GM10248 (cell line): ENCODE measurements around the gene NGEF.

Experiments
- CTCF ChIA-PET: fragments of 300-600 bp; sonication (Branson Sonifier 250); formaldehyde crosslinking; extraction: SDS; loops from one replicate; lab custom pipeline; 2021; ENCODE audit warnings: antibody characterized with exemption; lab: Yijun Ruan, JAX
- POLR2A ChIA-PET: fragments of 350-650 bp; sonication (Branson Sonifier 250); formaldehyde crosslinking; extraction: SDS; loops from one replicate; lab custom pipeline; 2020; ENCODE audit warnings: antibody characterized with exemption; lab: Yijun Ruan, JAX
- DNase-seq: peaks from one replicate; pipeline ENCODE4 v3.0.0; 2012; ENCODE audit errors: extremely low spot score
- TF ChIP-seq, protein P1 (sequence below): IDR thresholded peaks from 2 replicates; pipeline ENCODE4 v1.5.1; 2012; ENCODE audit warnings: mild to moderate bottlenecking, low read depth; ENCODE audit errors: extremely low read depth, missing control alignments, control extremely low read depth

The NGEF gene

DNA sequence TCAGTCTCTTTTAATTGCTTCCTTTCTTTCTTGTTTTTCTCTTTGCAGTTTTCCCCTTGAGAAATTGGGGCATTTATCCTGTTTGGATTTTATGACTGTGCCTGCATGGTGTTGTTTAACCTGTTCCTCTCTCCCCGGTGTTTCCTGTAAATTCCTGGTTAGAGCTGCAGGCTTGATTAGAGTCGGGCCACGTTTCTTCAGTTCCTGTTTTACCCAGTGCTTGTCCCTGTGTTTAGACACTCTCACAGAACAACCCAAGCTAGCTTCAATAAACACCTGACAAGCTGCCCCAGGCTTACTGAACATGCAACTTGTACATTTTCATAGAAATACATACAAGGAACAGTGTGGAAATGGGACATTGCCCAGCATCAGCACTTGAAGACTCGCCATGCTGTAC is 53.9 kb downstream of the NGEF start:
- TF ChIP-seq, protein P1, sequence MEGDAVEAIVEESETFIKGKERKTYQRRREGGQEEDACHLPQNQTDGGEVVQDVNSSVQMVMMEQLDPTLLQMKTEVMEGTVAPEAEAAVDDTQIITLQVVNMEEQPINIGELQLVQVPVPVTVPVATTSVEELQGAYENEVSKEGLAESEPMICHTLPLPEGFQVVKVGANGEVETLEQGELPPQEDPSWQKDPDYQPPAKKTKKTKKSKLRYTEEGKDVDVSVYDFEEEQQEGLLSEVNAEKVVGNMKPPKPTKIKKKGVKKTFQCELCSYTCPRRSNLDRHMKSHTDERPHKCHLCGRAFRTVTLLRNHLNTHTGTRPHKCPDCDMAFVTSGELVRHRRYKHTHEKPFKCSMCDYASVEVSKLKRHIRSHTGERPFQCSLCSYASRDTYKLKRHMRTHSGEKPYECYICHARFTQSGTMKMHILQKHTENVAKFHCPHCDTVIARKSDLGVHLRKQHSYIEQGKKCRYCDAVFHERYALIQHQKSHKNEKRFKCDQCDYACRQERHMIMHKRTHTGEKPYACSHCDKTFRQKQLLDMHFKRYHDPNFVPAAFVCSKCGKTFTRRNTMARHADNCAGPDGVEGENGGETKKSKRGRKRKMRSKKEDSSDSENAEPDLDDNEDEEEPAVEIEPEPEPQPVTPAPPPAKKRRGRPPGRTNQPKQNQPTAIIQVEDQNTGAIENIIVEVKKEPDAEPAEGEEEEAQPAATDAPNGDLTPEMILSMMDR, result no peak
- CTCF ChIA-PET, result interaction anchor here (1.4 kb wide), 1 partner anchor 70 kb away, joined by 4 read pairs; no protein-coding TSS in a partner anchor
- POLR2A ChIA-PET, result no interaction called here
- DNase-seq, result no peak

DNA sequence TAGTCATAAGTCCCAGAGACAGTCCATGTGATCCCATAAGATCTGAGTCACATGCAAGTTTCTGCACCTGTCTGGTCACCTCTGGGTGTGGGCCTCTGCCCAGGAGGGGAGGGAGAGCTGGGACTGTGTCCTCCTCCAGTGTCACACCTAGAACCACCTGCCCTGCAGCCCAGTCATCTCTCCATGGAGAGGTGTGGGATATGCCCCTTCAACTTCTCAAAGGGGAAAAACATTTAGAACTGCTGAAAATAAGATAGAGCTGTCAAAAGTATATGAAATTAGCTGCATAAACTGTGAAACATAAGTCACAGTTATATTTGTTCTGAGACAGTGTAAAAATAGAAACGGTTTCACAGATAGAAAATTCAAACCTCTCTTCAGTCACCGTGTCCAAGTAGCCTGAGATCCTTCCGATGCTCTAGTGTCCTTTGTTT is 55.4 kb downstream of the NGEF start:
- TF ChIP-seq, protein P1, result no peak
- DNase-seq, result no peak
- ChIA-PET POLR2A (no interaction called here), CTCF (interaction anchor here (0.9 to 1.6 kb wide), 5 partner anchors 26 to 91 kb away, joined by 3 to 4 read pairs (median 4); no protein-coding TSS in a partner anchor)

DNA sequence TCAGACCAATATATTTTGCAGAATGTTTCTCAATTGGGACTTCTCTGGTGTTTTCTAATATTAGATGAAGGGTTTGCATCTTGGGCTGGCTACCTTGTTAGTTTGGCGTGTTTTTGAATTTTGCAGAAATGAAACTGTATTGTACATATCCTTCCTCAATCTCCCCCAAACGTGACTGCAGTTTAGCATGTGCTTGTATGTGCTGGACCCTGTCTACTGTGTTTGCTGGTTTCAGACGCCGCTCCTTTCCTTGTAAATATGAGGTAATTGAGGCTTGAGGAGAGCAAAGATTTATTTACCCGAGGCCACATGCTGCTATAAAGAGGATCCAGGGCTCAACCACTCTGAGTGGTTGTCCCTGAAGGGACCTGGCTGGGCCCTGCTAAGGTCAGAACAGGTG is 57.2 kb downstream of the NGEF start:
- ChIA-PET POLR2A (no interaction called here), CTCF (no interaction called here)
- DNase-seq, result peak; percentile 35
- TF ChIP-seq, protein P1, result no peak

DNA sequence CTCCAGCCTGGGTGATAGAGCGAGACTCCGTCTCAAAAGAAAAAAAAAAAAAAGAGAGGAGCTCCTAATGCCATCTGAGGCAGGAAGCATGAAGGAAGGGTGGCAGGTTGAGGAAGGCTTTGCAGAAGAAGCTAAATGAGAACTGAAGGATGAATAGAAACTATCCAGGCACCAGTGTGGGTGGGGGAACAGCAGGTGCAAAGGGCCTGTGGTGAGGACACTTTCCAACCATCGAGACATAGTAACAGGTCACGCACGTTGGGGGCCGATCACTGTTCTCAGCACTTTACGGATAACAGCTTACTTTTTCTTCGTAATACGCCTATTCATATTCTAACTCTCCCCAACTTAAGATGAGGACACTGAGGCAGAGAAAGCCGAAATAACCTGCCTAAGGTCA is 58.4 kb downstream of the NGEF start:
- no peak for DNase-seq
- TF ChIP-seq, protein P1, result no peak
- CTCF ChIA-PET, result interaction anchor here (0.9 kb wide), 1 partner anchor 13 kb away, joined by 3 read pairs; no protein-coding TSS in a partner anchor

DNA sequence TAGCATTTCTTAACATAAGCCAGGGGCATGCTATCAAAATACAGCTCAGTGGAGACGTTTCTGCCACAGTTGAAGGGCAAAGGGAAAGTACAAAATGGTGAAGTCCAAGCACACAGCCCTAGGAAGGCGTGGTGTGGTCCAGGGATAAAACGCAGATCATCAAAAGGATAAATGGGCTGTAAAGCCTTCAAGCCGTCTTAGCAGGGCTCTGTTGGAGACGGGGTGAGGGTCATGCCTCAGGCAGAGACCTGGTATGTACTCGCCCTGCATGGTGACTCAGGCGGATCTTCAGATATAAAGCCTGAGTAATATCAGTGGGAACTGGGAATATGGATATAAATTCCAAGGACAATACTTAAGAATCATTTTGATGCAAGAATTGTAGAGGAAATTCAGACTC is 61.2 kb downstream of the NGEF start:
- ChIA-PET POLR2A (interaction anchor here (0.6 kb wide), 1 partner anchor 9 kb away, joined by 3 read pairs; no protein-coding TSS in a partner anchor), CTCF (no interaction called here)
- TF ChIP-seq, protein P1, result no peak
- DNase-seq, result no peak

More for the DNA sequence above, 58.4 kb downstream of the NGEF start:
- POLR2A ChIA-PET, result no interaction called here

DNA sequence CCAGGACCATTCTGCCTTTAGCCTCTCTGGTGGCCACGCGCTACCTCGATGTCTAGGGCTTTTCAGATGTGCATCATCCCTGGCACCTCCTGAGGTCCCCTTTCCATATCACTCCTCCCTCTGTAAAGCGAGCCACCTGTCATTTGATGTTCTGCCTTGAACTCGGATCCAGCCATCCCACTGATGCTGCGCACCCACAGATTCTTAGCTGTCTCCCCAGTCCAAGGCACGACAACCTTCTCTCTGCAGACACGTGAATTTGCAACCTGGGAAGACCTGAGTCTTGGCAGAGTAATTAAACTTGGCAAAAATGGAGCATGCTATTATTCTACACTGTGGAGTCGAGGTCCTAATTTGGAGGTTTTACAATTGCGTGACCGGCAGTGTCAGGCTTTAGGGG is 61.9 kb downstream of the NGEF start:
- ChIA-PET CTCF (no interaction called here), POLR2A (interaction anchor here (0.6 kb wide), 1 partner anchor 8 kb away, joined by 3 read pairs; no protein-coding TSS in a partner anchor)
- TF ChIP-seq, protein P1, result no peak
- no peak for DNase-seq
